Endothelial cell of umbilical vein (primary cell): Measurements from ENCODE around the gene ADA.

Experiments used
- EZH2 ChIP-seq: IDR thresholded peaks from 2 replicates; pipeline ENCODE4 v1.6.1; 2012; ENCODE audit warnings: borderline replicate concordance, low read depth, mild to moderate bottlenecking, moderate library complexity, low read length, inconsistent platforms; ENCODE audit not compliant: severe bottlenecking
- JUN ChIP-seq: IDR thresholded peaks from 2 replicates; pipeline ENCODE4 v1.6.1; 2011; ENCODE audit warnings: borderline replicate concordance, low read depth; ENCODE audit not compliant: insufficient read length, insufficient read depth
- MYC ChIP-seq: IDR thresholded peaks from one replicate; pipeline ENCODE4 v1.6.1; 2011; ENCODE audit warnings: mild to moderate bottlenecking, low read depth, low read length
- POLR2A ChIP-seq: IDR thresholded peaks from 2 replicates; pipeline ENCODE4 v1.6.1; 2012; ENCODE audit warnings: low read depth, mild to moderate bottlenecking, control low read depth, low read length
- POLR2AphosphoS5 ChIP-seq: IDR thresholded peaks from 2 replicates; pipeline ENCODE4 v1.6.1; 2012; ENCODE audit warnings: low read depth, mild to moderate bottlenecking, control low read depth, low read length, moderate library complexity; ENCODE audit not compliant: insufficient read depth
- TF ChIP-seq, protein P1 (sequence below), 2 donors: IDR thresholded peaks; 1 replicate in 1 of 2; 2 replicates in 1 of 2; pipeline ENCODE4 v1.5.1; 2011; ENCODE audit warnings: low read length in 2 of 2, mild to moderate bottlenecking in 2 of 2, moderate library complexity in 2 of 2, control low read depth in 1 of 2, inconsistent platforms in 1 of 2, low read depth in 1 of 2; ENCODE audit not compliant: insufficient read depth in 1 of 2; ENCODE audit errors: extremely low read depth in 1 of 2
- TF ChIP-seq, protein P2 (sequence below): IDR thresholded peaks from 2 replicates; pipeline ENCODE4 v1.6.1; 2011; ENCODE audit not compliant: insufficient read depth, insufficient read length

DNA sequence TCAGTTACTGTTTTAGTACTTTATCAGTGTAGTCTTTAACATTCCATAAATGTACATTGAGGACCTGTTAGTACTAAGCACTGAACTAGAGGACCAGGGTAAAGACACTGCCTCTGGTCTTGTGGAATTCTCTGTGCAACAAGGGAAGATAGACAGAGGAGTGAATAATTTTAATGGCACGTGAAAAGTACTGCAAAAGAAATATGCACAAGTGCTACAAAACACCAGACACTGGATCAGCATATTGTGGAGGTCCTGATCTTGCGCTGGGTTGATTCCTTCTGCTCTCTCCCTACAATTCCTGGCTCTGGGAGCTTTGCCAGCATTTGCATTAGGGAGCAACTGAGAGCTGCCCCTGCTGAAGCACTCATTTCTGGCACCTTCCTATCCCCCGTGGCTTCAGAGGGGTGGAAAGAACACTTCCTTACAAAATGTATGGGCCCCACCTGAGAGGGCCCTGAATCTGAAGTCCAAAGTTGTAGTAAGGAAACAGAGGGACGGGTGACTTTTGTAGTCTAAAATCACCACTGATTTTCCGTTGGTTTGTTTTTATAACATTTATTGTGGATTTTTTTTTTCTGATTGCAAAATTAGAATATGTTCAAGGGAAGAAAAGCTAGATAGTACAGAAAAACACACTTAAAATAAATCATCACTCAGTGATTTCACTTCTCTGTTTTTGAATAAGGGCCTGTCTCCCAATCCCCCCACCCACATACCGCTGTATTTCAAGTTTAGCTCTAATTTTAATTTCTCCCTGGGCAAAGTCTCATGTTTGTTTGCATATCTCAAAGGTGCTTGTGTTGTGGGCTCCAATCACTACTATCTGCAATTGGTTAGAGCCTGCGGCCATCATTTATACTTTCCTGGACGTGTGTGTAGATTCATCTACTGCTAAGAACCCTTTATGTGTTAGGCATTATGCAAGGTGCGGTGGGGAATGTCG, 64.2 kb downstream of the ADA start:
- no peak for TF ChIP-seq POLR2AphosphoS5
- TF ChIP-seq, protein P1, sequence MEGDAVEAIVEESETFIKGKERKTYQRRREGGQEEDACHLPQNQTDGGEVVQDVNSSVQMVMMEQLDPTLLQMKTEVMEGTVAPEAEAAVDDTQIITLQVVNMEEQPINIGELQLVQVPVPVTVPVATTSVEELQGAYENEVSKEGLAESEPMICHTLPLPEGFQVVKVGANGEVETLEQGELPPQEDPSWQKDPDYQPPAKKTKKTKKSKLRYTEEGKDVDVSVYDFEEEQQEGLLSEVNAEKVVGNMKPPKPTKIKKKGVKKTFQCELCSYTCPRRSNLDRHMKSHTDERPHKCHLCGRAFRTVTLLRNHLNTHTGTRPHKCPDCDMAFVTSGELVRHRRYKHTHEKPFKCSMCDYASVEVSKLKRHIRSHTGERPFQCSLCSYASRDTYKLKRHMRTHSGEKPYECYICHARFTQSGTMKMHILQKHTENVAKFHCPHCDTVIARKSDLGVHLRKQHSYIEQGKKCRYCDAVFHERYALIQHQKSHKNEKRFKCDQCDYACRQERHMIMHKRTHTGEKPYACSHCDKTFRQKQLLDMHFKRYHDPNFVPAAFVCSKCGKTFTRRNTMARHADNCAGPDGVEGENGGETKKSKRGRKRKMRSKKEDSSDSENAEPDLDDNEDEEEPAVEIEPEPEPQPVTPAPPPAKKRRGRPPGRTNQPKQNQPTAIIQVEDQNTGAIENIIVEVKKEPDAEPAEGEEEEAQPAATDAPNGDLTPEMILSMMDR (IDR thresholded peaks at IDR 0.05; ENCODE audit: extremely low read depth in 1 of 2, insufficient read depth in 1 of 2, low read depth in 1 of 2, low read length in 2 of 2) = no peak
- no peak for TF ChIP-seq MYC
- TF ChIP-seq EZH2 = no peak
- no peak for TF ChIP-seq POLR2A
- TF ChIP-seq, protein P2, sequence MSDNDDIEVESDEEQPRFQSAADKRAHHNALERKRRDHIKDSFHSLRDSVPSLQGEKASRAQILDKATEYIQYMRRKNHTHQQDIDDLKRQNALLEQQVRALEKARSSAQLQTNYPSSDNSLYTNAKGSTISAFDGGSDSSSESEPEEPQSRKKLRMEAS = no peak
- no peak for TF ChIP-seq JUN
